ENCODE data around the gene MBLAC1. TPM values are rescaled to one million over a fixed set of nuclear protein-coding genes. Genes with fewer than 3 reads are reported as not detected.

MBLAC1 gene
- total RNA-seq, 1 donor from 2014 or later = 2.8 TPM

DNA sequence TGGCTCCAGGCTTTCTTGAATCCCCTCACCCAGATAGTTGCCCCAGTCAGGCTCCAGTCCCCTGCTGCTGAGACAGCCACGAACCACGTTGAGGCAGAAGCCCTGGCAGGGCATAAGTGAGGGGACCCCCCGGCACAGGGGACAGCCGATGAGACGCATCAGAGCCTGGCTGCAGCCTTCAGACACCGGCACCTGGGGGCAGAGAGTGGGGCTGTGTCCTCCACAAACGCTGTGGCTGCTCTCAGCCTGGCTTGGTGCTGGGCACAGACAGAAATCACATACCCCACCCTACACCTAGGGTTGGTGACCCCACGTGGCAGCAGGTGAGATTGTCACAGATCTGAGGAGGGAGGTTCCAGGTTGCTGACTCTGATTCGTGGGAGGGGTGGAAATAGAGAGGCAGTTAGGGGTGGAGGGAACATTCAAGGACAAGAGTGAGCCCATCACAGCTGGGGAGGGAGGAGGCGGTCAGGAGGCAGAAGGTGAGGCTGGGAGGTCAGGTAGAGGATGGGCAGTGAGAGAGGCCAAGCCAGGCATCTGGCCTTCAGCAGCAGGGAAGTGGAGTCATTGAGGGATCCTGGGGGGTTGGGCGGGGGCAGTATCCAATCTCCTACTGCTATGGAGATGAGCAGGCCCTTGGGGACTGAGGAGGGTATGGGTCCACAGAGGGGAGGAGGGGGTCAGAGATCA lies 47.2 kb downstream of the MBLAC1 start:
- Mint-ChIP-seq H3K9me3 (no peaks in the 10 kb centered on the region), H3K27me3 (peaks cover 9% of the 10 kb centered on the region), H3K4me3 (peak overlapping the region; percentile 25), H3K36me3 (peaks cover 13% of the 10 kb centered on the region), H3K4me1 (ENCODE audit: unreplicated experiment) (peaks cover 22% of the 10 kb centered on the region), H3K27ac (no peak overlapping the region)
- no peak for TF ChIP-seq CTCF (conservative IDR thresholded peaks at IDR 0.05)
- DNase-seq (ENCODE audit: extremely low spot score, unreplicated experiment) = no peak

- Mint-ChIP-seq H3K36me3 (peaks cover 13% of the 10 kb centered on the region), H3K4me1 (ENCODE audit: unreplicated experiment) (peaks cover 22% of the 10 kb centered on the region), H3K9me3 (no peaks in the 10 kb centered on the region), H3K4me3 (peak overlapping the region; percentile 93), H3K27me3 (peaks cover 9% of the 10 kb centered on the region), H3K27ac (no peak overlapping the region)
- DNase-seq (ENCODE audit: extremely low spot score, unreplicated experiment) = no peak
- no peak for TF ChIP-seq CTCF (conservative IDR thresholded peaks at IDR 0.05)
Measured at GRCh38 chr7:100174582-100174981, 47.8 kb downstream of the MBLAC1 start.

DNA sequence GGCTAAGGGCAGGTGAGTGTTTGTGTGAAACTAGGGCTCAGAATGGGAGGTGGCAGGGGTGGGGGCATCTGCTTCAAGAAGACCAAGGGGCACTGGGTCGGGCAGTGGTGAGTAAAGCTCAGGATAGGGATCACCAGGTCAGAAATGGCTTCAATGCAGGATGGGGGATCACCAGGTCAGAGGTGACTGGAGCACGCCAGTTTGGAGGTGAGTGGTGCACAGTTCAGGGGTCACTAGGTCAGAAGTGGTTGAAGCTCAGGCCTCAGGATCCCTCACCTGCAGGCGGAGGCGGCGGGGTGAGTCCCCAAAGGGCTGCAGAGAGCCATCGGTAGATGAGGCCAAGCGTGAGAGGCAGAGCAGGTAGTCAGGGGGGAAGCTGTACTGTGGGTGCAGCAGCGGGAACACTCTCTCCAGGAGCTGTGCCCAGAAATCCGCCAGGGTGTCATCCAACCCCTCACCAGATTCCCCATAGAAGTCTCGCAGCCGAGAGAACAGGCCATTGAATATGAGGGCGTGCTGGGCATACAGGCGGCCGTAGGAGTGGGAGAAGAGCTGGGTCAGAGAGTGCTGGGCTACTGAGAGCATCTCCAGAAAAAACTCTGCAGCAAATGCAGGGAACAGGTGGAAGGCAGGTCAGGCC lies 48.6 kb downstream of the MBLAC1 start:
- Mint-ChIP-seq H3K9me3 (no peaks in the 10 kb centered on the region), H3K4me3 (peak overlapping the region; percentile 93), H3K4me1 (ENCODE audit: unreplicated experiment) (peaks cover 21% of the 10 kb centered on the region), H3K27ac (peak overlapping the region; percentile 50), H3K36me3 (peaks cover 13% of the 10 kb centered on the region), H3K27me3 (peaks cover 11% of the 10 kb centered on the region)
- DNase-seq (ENCODE audit: extremely low spot score, unreplicated experiment) = no peak
- TF ChIP-seq CTCF (conservative IDR thresholded peaks at IDR 0.05) = no peak

DNA sequence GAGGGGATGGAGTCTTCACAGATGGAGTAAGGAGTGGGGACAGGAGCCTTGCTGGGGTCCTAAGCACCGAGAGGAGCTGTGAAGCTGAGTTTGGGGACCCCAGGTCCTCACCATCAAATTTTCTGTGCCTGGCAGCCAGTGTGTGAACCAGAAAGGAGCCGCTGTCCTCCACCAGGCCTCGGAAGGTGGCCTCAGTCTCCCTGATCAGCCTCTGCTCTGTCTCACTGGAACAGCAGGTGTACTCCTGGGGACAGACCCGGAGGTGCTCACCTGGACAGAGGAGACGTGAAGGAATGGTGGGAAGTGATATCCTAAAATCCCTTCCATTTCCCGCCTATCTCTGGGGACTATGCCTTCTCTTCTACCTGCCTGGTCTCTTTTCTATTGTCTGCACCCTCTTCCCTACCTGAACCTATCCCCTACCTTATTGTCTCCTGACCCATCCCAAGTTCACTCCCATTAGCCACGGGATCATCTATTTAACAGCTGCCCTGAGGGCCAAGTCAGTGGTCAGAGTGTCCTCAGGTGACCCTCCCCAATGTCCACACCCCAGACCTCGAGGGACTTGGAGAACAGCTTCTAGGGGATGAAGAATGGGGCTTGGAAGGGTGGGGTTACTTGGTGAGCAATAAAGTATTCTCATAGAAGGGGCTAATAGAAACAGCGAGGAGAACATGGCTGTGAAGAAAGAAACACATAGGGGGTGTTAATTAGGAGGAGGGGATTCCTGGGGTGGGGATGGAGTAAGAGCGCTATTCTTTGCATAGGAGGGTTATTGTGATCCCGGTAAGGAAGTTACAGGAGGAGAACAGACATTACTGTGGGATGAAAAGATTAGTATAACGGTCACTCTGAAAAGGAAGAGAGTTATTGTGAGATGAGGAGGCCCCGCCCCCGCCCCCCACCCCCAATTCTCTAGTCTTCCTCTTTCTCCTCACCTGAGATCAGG lies 49.6 kb downstream of the MBLAC1 start:
- Mint-ChIP-seq H3K36me3 (peaks cover 13% of the 10 kb centered on the region), H3K4me1 (ENCODE audit: unreplicated experiment) (peaks cover 16% of the 10 kb centered on the region), H3K4me3 (peak overlapping the region; percentile 93), H3K27me3 (peaks cover 14% of the 10 kb centered on the region), H3K27ac (peak overlapping the region; percentile 50), H3K9me3 (no peaks in the 10 kb centered on the region)
- no peak for TF ChIP-seq CTCF (conservative IDR thresholded peaks at IDR 0.05)
- no peak for DNase-seq (ENCODE audit: extremely low spot score, unreplicated experiment)
